Endothelial cell of umbilical vein (primary cell): Measurements from ENCODE around the gene TEX48. TPM values are rescaled to one million over a fixed set of nuclear protein-coding genes. Genes with fewer than 3 reads are reported as not detected.

ENCODE experiments used
- BruUV-seq: library from RNA; stranded (reverse); fragments of 400-500 nt; replicated peaks from 2 replicates; lab custom pipeline; 2021; lab: Mats Ljungman, UMichigan
- CTCF ChIA-PET: fragments of 300-600, 350-600 bp; sonication (Branson Sonifier 250); formaldehyde crosslinking; loops from one replicate; lab custom pipeline; 2021; ENCODE audit warnings: antibody characterized with exemption, inconsistent platforms; lab: Charles Lee
- POLR2A ChIA-PET: fragments of 300-600, 350-600 bp; sonication (Branson Sonifier 250); formaldehyde crosslinking; loops from one replicate; lab custom pipeline; 2021; ENCODE audit warnings: antibody characterized with exemption, inconsistent platforms; lab: Charles Lee
- DNase-seq: peaks from one replicate; pipeline ENCODE4 v3.0.0-alpha.2; 2011; ENCODE audit warnings: low read depth, low spot score
- FAIRE-seq: peaks from 2 replicates; lab custom pipeline; 2011; peaks lifted over from hg19 to GRCh38; lab: Jason Lieb, UNC
- H2AFZ ChIP-seq: 2 replicates; pipeline ENCODE4 v1.6.0; 2012; ENCODE audit warnings: low read depth, low read length, control low read depth, inconsistent platforms
- H3K27ac ChIP-seq: 2 replicates; pipeline ENCODE4 v1.5.1; 2011; ENCODE audit warnings: low read depth, mild to moderate bottlenecking, control low read depth, low read length, moderate library complexity; ENCODE audit not compliant: insufficient read depth
- H3K27me3 ChIP-seq, 2 experiments: 2 replicates each; pipeline versions ENCODE4 v1.6.0 to v1.6.1; 2011; ENCODE audit warnings: low read length in 2 of 2, mixed read lengths in 1 of 2; ENCODE audit not compliant: control insufficient read depth in 2 of 2, insufficient read depth in 2 of 2
- H3K36me3 ChIP-seq, 2 experiments: 2 replicates in 1 of 2; 3 replicates in 1 of 2; pipeline ENCODE4 v1.5.1; 2011; ENCODE audit warnings: low read length in 2 of 2, mild to moderate bottlenecking in 1 of 2, moderate library complexity in 1 of 2; ENCODE audit not compliant: control insufficient read depth in 2 of 2, insufficient read depth in 2 of 2; ENCODE audit errors: extremely low read depth in 1 of 2
- H3K4me1 ChIP-seq: 3 replicates; pipeline ENCODE4 v1.5.1; 2011; ENCODE audit warnings: mild to moderate bottlenecking, low read length; ENCODE audit not compliant: control insufficient read depth, insufficient read depth; ENCODE audit errors: extremely low read depth
- H3K4me2 ChIP-seq: 2 replicates; pipeline ENCODE4 v1.6.1; 2011; ENCODE audit warnings: low read length, control low read depth, mixed read lengths; ENCODE audit not compliant: insufficient read depth
- H3K4me3 ChIP-seq, 3 experiments: fragments of 200-600 bp in 1 of 3; sonication (generic), shearing (Covaris generic) in 1 of 3; replicated peaks in 1 of 3; 2 replicates each; pipeline ENCODE4 v1.5.1; 2011 to 2016; ENCODE audit warnings: control low read depth in 3 of 3, low read length in 3 of 3, mild to moderate bottlenecking in 2 of 3, inconsistent platforms in 1 of 3, low read depth in 1 of 3, moderate library complexity in 1 of 3; ENCODE audit not compliant: insufficient read depth in 1 of 3
- H3K79me2 ChIP-seq: 2 replicates; pipeline ENCODE4 v1.6.0; 2012; ENCODE audit warnings: low read length, inconsistent platforms; ENCODE audit not compliant: control insufficient read depth, insufficient read depth
- H3K9ac ChIP-seq: replicated peaks from 2 replicates; pipeline ENCODE3; 2011; ENCODE audit warnings: low read length, control low read depth; ENCODE audit not compliant: insufficient read depth; ENCODE audit errors: extremely low read depth
- H3K9me1 ChIP-seq: replicated peaks from 3 replicates; pipeline ENCODE4 v1.6.0; 2011; ENCODE audit warnings: mild to moderate bottlenecking, low read length; ENCODE audit not compliant: control insufficient read depth, insufficient read depth; ENCODE audit errors: extremely low read depth
- H3K9me3 ChIP-seq: replicated peaks from 2 replicates; pipeline ENCODE4 v1.5.1; 2012; ENCODE audit warnings: low read length, inconsistent platforms; ENCODE audit not compliant: control insufficient read depth, insufficient read depth
- H4K20me1 ChIP-seq: replicated peaks from 2 replicates; pipeline ENCODE3; 2011; ENCODE audit warnings: mild to moderate bottlenecking, low read length; ENCODE audit not compliant: control insufficient read depth, insufficient read depth; ENCODE audit errors: extremely low read depth
- EZH2 ChIP-seq: IDR thresholded peaks from 2 replicates; pipeline ENCODE4 v1.6.1; 2012; ENCODE audit warnings: borderline replicate concordance, low read depth, mild to moderate bottlenecking, moderate library complexity, low read length, inconsistent platforms; ENCODE audit not compliant: severe bottlenecking
- FOS ChIP-seq: IDR thresholded peaks from 2 replicates; pipeline ENCODE4 v1.6.1; 2011; ENCODE audit warnings: mild to moderate bottlenecking, low read length, moderate library complexity, borderline replicate concordance; ENCODE audit not compliant: insufficient read depth
- GATA2 ChIP-seq: IDR thresholded peaks from 2 replicates; pipeline ENCODE4 v1.7.0; 2011; ENCODE audit warnings: low read depth, mild to moderate bottlenecking, moderate library complexity, mixed read lengths, low read length; ENCODE audit not compliant: insufficient read length, insufficient read depth
- JUN ChIP-seq: IDR thresholded peaks from 2 replicates; pipeline ENCODE4 v1.6.1; 2011; ENCODE audit warnings: borderline replicate concordance, low read depth; ENCODE audit not compliant: insufficient read length, insufficient read depth
- MYC ChIP-seq: IDR thresholded peaks from one replicate; pipeline ENCODE4 v1.6.1; 2011; ENCODE audit warnings: mild to moderate bottlenecking, low read depth, low read length
- POLR2A ChIP-seq: IDR thresholded peaks from 2 replicates; pipeline ENCODE4 v1.6.1; 2012; ENCODE audit warnings: low read depth, mild to moderate bottlenecking, control low read depth, low read length
- POLR2AphosphoS5 ChIP-seq: IDR thresholded peaks from 2 replicates; pipeline ENCODE4 v1.6.1; 2012; ENCODE audit warnings: low read depth, mild to moderate bottlenecking, control low read depth, low read length, moderate library complexity; ENCODE audit not compliant: insufficient read depth
- dilution Hi-C: fragments of 300-500 bp; cut with MboI; formaldehyde crosslinking; loops from one replicate; pipeline ENCODE4 v1.15.0; 2019; ENCODE audit warnings: low sequenced_read_pairs; ENCODE audit not compliant: extremely low pct_ligation_motif_present
- intact Hi-C: fragments of 100-400 bp; cut with micrococcal nuclease; formaldehyde crosslinking; loops from one replicate; pipeline ENCODE4 v1.10.0; 2022
- polyA plus RNA-seq, 4 experiments: library from polyadenylated mRNA; depleted of rRNA in 3 of 4; stranded (reverse) in 3 of 4; unstranded in 1 of 4; fragments of >200 nt; gene quantifications; 2 replicates each; pipeline versions ENCODE4 v1.2.1 to v1.2.3, GENCODE V29; 2011 to 2012; ENCODE audit warnings: missing spikeins in 1 of 4
- total RNA-seq: library from RNA; stranded (reverse); gene quantifications from 2 replicates; pipeline ENCODE4 v1.2.3, GENCODE V29; 2021
- TF ChIP-seq, protein P1 (sequence below), 2 donors: IDR thresholded peaks; 1 replicate in 1 of 2; 2 replicates in 1 of 2; pipeline ENCODE4 v1.5.1; 2011; ENCODE audit warnings: low read length in 2 of 2, mild to moderate bottlenecking in 2 of 2, moderate library complexity in 2 of 2, control low read depth in 1 of 2, inconsistent platforms in 1 of 2, low read depth in 1 of 2; ENCODE audit not compliant: insufficient read depth in 1 of 2; ENCODE audit errors: extremely low read depth in 1 of 2
- TF ChIP-seq, protein P2 (sequence below): IDR thresholded peaks from 2 replicates; pipeline ENCODE4 v1.6.1; 2011; ENCODE audit not compliant: insufficient read depth, insufficient read length

TEX48 gene
- total and polyA plus RNA-seq, 2 donors (not counting 3 experiments of a cell fraction or from before 2014, with no cell fraction given), result not detected

DNA sequence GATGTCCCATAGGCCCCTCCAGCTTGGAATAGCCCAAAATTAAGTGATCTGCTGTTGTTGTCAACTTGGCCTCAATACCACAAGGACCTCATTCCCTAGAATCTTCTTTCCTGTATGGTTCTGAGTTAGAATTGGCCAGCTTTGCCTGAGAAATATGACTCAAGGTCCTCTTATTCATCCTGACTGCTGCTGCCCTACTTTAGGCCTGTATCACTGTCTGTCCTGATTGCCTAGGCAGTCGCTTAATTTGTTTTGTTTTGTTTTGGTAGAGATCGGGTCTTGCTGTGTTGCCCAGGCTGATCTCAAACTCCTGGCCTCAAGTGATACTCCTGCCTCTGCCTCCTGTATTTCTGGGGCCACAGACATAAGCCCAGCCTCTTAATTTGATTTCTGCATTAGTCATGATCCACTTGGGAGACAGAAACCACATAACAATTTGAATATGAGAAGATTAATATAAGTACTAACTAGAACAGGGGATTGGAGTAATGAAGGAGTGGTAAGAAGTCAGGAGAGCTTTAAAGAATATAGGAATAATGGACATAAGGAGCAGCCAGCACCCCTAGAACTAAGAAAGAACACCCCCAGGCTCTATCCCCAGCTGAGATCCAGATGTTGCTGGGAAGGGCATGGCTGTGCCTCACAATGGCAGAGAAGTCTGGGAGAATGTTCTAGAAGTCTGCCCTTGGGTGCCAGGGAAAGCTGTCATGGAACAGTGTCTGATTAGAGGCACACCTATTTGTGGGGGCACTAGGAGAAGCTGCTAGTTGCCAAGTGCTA, 29.0 kb downstream of the TEX48 start:
- intact Hi-C loops (loop anchor here (1.0 kb wide), 6 partner anchors 61 to 314 kb away; no protein-coding TSS in a partner anchor), dilution Hi-C loops (no loop called here)
- CTCF ChIA-PET, result interaction anchor here (0.5 to 9.3 kb wide), 81 partner anchors 9 to 570 kb away, joined by 3 to 397 read pairs (median 5); partner anchors contain the start of genes AKNA, ATP6V1G1 and TMEM268
- Histone ChIP-seq H3K9me1 (no peaks in the 10 kb centered on the region), H3K36me3 (no peaks in the 10 kb centered on the region), H3K4me1 (no peaks in the 10 kb centered on the region), H4K20me1 (no peaks in the 10 kb centered on the region), H3K9me3 (no peaks in the 10 kb centered on the region), H3K4me2 (no peak overlapping the region), H2AFZ (no peak overlapping the region), H3K9ac (no peak overlapping the region), H3K27me3 (peaks cover 0 to 1% of the 10 kb centered on the region in 2 experiments), H3K27ac (no peak overlapping the region), H3K79me2 (no peaks in the 10 kb centered on the region), H3K4me3 (no peak overlapping the region)
- TF ChIP-seq POLR2AphosphoS5 (no peak), MYC (no peak), FOS (no peak), EZH2 (no peak), JUN (no peak), POLR2A (no peak), GATA2 (no peak)
- TF ChIP-seq, protein P1, sequence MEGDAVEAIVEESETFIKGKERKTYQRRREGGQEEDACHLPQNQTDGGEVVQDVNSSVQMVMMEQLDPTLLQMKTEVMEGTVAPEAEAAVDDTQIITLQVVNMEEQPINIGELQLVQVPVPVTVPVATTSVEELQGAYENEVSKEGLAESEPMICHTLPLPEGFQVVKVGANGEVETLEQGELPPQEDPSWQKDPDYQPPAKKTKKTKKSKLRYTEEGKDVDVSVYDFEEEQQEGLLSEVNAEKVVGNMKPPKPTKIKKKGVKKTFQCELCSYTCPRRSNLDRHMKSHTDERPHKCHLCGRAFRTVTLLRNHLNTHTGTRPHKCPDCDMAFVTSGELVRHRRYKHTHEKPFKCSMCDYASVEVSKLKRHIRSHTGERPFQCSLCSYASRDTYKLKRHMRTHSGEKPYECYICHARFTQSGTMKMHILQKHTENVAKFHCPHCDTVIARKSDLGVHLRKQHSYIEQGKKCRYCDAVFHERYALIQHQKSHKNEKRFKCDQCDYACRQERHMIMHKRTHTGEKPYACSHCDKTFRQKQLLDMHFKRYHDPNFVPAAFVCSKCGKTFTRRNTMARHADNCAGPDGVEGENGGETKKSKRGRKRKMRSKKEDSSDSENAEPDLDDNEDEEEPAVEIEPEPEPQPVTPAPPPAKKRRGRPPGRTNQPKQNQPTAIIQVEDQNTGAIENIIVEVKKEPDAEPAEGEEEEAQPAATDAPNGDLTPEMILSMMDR (IDR thresholded peaks at IDR 0.05; ENCODE audit: extremely low read depth in 1 of 2, insufficient read depth in 1 of 2, low read depth in 1 of 2, low read length in 2 of 2), result no peak
- TF ChIP-seq, protein P2, sequence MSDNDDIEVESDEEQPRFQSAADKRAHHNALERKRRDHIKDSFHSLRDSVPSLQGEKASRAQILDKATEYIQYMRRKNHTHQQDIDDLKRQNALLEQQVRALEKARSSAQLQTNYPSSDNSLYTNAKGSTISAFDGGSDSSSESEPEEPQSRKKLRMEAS, result no peak
- BruUV-seq, result no TSS peak
- FAIRE-seq (no peak), DNase-seq (no peak)
- POLR2A ChIA-PET, result interaction anchor here (0.6 to 1.1 kb wide), 2 partner anchors 61 to 65 kb away, joined by 3 read pairs; partner anchors contain the start of gene ATP6V1G1
